Measurements from ENCODE around the gene GPC5. TPM values are rescaled to one million over a fixed set of nuclear protein-coding genes. Genes with fewer than 3 reads are reported as not detected.

GPC5 gene
- total and polyA plus RNA-seq, 2 of the 13 experiments (the other 11 are each of a cell fraction or from before 2014, with no cell fraction given): 0.02 to 0.07 TPM

GRCh38 chr13:92592757-92593156, 1194.3 kb downstream of the GPC5 start:
- Histone ChIP-seq H3K4me3 (replicated peaks in 1 of 3; ENCODE audit: insufficient read depth in 1 of 3, low read depth in 2 of 3, low read length in 3 of 3) (no peak overlapping the region), H2AFZ (ENCODE audit: low read length) (no peak overlapping the region), H3K9ac (ENCODE audit: insufficient read depth, low read depth, low read length) (no peak overlapping the region), H3K4me1 (ENCODE audit: insufficient read depth, low read length) (no peaks in the 10 kb centered on the region), H3K27ac (ENCODE audit: extremely low read length, insufficient read depth, low read length) (no peak overlapping the region), H3K9me3 (ENCODE audit: low read length) (no peaks in the 10 kb centered on the region), H3K36me3 (replicated peaks in 1 of 2; ENCODE audit: control insufficient read depth in 1 of 2, insufficient read depth in 2 of 2, low read length in 2 of 2) (no peaks in the 10 kb centered on the region), H3K27me3 (ENCODE audit: control insufficient read depth in 1 of 2, insufficient read depth in 2 of 2, low read length in 2 of 2) (no peaks in the 10 kb centered on the region), H3K4me2 (ENCODE audit: low read depth, low read length) (no peak overlapping the region), H3K79me2 (ENCODE audit: insufficient read depth, low read length) (no peaks in the 10 kb centered on the region), H4K20me1 (ENCODE audit: insufficient read depth, low read length) (no peaks in the 10 kb centered on the region)
- TF ChIP-seq GABPB1 (CRISPR knock-in tag; IDR thresholded peaks at IDR 0.05) (no peak), ZNF253 (CRISPR knock-in tag; IDR thresholded peaks at IDR 0.05; ENCODE audit: borderline replicate concordance) (no peak), ZNF224 (CRISPR knock-in tag; IDR thresholded peaks at IDR 0.05) (no peak), SAFB2 (CRISPR knock-in tag; IDR thresholded peaks at IDR 0.05; ENCODE audit: borderline replicate concordance, low read depth) (no peak), CSRNP1 (CRISPR knock-in tag; IDR thresholded peaks at IDR 0.05) (no peak), NFKB2 (CRISPR knock-in tag; IDR thresholded peaks at IDR 0.05; ENCODE audit: borderline replicate concordance) (no peak), KDM5A (IDR thresholded peaks at IDR 0.05; ENCODE audit: borderline replicate concordance, low read length) (no peak), PAF1 (CRISPR knock-in tag; IDR thresholded peaks at IDR 0.05) (no peak), AKAP8 (CRISPR knock-in tag; IDR thresholded peaks at IDR 0.05) (no peak), FOXP1 (IDR thresholded peaks at IDR 0.05) (no peak), FOXP1 (CRISPR knock-in tag; IDR thresholded peaks at IDR 0.05) (no peak)
- TF ChIP-seq, protein P1, sequence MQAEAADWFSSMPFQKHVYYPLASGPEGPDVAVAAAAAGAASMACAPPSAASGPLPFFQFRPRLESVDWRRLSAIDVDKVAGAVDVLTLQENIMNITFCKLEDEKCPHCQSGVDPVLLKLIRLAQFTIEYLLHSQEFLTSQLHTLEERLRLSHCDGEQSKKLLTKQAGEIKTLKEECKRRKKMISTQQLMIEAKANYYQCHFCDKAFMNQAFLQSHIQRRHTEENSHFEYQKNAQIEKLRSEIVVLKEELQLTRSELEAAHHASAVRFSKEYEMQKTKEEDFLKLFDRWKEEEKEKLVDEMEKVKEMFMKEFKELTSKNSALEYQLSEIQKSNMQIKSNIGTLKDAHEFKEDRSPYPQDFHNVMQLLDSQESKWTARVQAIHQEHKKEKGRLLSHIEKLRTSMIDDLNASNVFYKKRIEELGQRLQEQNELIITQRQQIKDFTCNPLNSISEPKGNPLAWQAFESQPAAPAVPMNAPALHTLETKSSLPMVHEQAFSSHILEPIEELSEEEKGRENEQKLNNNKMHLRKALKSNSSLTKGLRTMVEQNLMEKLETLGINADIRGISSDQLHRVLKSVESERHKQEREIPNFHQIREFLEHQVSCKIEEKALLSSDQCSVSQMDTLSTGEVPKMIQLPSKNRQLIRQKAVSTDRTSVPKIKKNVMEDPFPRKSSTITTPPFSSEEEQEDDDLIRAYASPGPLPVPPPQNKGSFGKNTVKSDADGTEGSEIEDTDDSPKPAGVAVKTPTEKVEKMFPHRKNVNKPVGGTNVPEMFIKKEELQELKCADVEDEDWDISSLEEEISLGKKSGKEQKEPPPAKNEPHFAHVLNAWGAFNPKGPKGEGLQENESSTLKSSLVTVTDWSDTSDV (CRISPR knock-in tag; IDR thresholded peaks at IDR 0.05): no peak
- no peak for FAIRE-seq
- DNase-seq (ENCODE audit: low spot score): no peak
- CTCF ChIA-PET (ENCODE audit: low intra/inter-chr PET ratio, low total read pairs): no interaction called here
- POLR2A ChIA-PET: no interaction called here
- no peak for ATAC-seq
- no TSS peak for BruUV-seq (replicated peaks)
- in situ Hi-C loops (cut with HindIII; ENCODE audit: extremely low pct_ligation_motif_present, low pct_unique_long_range_greater_than_20kb): no loop called here
- intact Hi-C loops (cut with micrococcal nuclease; ENCODE audit: unreplicated experiment): no loop called here
- WGBS (ENCODE audit: low lambda C conversion rate): 25% methylated on average over 7 of the region's 7 CpGs

Data from HepG2 (cell line).